GM18505 (cell line): ENCODE results near the gene AP3B2.

Experiments
- ATAC-seq: cut with Tn5 transposase; IDR thresholded peaks from one replicate; pipeline ENCODE4 v1.9.1; 2021; ENCODE audit not compliant: unreplicated experiment
- POLR2A ChIP-seq: IDR thresholded peaks from 4 replicates; pipeline ENCODE4 v1.6.1; 2011; ENCODE audit warnings: borderline replicate concordance; ENCODE audit not compliant: insufficient read depth, insufficient read length; ENCODE audit errors: extremely low read depth

The AP3B2 gene, protein sequence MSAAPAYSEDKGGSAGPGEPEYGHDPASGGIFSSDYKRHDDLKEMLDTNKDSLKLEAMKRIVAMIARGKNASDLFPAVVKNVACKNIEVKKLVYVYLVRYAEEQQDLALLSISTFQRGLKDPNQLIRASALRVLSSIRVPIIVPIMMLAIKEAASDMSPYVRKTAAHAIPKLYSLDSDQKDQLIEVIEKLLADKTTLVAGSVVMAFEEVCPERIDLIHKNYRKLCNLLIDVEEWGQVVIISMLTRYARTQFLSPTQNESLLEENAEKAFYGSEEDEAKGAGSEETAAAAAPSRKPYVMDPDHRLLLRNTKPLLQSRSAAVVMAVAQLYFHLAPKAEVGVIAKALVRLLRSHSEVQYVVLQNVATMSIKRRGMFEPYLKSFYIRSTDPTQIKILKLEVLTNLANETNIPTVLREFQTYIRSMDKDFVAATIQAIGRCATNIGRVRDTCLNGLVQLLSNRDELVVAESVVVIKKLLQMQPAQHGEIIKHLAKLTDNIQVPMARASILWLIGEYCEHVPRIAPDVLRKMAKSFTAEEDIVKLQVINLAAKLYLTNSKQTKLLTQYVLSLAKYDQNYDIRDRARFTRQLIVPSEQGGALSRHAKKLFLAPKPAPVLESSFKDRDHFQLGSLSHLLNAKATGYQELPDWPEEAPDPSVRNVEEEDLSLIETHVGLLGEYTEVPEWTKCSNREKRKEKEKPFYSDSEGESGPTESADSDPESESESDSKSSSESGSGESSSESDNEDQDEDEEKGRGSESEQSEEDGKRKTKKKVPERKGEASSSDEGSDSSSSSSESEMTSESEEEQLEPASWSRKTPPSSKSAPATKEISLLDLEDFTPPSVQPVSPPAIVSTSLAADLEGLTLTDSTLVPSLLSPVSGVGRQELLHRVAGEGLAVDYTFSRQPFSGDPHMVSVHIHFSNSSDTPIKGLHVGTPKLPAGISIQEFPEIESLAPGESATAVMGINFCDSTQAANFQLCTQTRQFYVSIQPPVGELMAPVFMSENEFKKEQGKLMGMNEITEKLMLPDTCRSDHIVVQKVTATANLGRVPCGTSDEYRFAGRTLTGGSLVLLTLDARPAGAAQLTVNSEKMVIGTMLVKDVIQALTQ

DNA sequence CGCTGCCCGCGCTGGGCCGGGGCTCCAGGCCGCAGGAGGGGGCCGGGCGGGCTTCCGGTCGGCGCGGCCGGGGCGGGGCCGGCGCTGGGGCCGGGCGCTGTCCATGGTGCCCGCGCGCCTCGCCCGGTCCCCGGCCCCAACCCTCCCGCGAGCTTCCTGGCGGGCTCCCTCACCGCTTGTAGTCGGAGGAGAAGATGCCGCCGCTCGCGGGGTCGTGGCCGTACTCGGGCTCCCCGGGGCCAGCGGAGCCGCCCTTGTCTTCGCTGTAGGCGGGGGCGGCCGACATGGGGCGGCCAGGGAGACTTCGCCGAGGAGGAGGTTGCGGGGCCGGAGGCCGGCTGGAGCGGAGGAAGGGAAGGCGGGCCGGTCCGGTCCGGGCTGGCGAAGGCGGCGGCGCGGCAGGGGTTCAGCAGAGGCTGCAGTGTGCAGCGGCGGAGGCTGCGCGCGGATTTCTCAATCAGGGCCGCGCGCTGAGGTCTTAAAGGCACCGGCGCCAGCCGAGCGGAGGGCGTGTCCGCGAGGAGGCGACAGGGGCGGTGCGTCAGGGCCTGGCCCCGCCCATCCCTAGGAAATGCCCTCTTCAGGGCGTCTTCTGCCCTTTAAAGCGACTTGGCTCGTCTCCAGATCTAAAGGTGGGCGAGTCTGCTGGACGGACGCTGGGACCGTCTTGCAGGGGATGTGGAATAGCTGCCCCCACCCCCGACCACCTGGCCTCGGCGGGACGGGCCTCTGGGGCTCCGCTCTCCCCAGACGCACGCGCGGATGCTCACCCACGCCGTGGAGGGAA, at the start of gene AP3B2:
TSS of gene AP3B2 (minus strand) at position 455 of the 787 bp plus-strand sequence. CDS start at position 286, 169 bp downstream.
- peak; percentile 86 for ATAC-seq
- TF ChIP-seq POLR2A = no peak

DNA sequence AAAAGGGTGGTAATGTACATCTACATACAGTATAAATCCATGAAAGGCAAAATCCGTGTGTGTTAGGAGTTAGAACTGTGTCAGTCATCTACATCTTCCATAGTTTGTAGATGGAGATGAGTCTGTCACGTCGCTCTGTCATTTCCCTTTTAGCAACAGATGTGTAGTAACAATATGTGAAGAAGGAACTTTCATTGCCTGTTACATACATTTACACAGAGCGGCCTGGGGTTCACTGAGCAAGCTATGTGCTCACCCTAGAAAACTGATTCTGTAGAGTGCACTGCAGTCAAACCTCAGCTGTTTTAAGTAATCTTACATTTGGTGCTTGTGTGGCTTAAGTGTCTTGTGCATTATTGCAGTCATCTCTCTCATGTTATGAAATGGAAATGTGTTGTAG, 41.6 kb upstream of the AP3B2 start:
- no peak for TF ChIP-seq POLR2A
- no peak for ATAC-seq

DNA sequence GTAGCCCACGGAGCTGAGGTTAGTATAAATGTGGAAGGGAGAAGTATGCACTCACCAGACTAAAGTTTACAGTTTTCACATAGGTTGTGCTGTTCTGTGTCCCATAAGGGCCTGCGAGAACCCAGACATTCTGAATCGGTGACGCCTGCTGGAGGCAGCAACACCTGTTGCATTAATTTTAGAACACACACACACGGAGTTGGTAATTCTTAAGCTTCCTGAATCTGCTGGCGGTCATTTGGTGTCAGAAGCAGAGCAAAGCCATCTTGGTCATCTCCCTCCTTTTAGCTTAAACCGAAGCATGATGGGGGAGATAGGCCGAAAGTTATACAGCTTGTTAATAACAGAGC, 41.1 kb upstream of the AP3B2 start:
- peak; percentile 10 for ATAC-seq

DNA sequence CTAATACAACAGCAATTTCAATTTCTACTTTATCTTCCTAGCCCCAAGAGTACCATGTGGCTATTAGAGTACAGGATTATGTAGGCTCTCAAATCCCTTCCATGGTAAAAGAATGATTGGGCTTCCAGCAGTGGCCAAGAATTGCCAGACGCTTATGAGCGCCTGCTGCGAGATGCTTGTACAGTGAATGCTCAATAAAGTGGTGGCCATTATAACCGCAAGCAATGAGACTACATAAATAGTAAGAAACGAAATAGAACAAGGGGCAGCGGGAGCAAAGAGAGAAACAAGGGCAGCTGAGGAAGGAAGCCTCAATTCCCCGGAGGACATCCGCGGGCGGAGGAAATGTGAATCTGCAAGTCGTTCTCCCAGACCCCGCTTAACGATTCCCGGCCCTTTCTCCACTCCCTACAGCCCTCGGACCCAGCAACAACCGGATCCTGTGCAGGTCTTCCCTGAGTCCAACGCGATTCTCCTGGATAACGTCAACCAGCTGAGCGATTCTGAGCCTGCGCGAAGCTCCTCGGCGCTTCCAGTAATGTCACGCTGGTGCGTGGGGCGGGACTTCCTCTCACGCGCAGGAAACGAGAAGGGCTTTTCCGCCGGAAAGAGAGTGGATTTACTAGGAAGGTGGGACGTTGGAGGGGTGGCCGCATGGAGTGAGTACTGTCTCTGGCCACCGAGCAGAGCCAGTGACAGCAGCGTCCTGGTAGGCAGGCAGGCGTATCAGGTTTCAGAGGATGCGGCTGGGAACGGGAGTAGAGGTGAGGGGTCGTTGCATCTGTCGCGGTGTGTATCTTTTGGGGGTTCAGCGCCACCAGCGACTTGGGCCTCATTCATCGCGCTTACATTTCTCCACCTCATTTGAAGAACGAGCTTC, 40.5 kb upstream of the AP3B2 start:
- peak; percentile 90 for TF ChIP-seq POLR2A
- ATAC-seq = peak; percentile 88

More for the DNA sequence above, 41.1 kb upstream of the AP3B2 start:
- TF ChIP-seq POLR2A = no peak

DNA sequence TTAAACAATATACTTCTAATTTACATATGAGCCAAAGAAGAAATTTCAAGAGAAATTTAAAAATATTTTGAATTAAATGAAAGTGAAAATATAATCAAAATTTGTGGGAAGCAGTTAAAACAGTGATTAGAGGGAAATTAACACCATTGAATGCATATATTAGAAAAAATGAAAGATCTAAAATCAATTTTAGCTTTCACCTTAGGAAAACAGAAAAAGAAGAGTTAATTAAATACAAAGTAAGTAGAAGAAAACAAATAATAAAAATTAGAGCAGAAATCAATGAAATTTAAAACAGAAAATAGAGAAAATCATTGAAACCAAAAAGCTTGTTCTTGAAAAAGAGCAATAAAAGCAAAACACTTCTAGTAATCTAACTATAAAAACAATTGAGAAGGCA, 38.6 kb upstream of the AP3B2 start:
- no peak for TF ChIP-seq POLR2A
- no peak for ATAC-seq

DNA sequence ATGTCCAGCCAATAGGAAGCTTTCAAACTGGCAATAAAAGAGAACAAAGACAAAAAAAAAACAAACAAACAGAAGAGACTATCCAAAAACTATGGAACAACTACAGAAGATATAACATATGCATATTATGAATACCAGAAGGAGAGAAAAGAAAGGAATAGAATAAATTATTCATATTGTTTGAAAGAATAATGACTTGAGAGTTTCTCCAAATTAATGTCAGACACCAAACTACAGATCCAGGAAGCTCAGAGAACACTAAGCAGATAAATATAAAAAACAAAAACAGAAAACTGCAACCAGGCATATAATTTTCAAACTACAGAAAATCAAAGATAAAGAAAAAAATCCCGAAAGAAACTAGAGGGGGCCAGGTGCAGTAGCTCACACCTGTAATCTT, 34.1 kb upstream of the AP3B2 start:
- TF ChIP-seq POLR2A = no peak
- ATAC-seq = no peak

DNA sequence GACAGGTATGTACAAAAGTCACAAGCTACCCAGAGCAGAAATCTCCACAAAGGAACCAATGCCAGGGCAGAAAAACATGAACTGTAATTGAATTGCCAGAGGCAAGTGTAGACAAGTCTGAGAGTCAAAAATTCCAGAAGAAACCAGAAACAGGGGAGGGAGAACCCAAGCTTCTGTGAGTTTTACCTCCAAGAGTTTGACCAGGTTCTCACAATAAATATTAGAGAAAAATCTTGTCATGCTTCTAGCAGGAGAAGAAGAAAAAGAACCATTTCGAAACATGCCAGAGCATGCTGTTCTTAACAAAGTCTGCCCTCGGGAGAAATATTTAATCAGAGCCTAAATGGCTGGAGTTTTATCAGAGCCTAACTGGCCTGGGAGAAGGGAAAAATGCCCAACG, 32.5 kb upstream of the AP3B2 start:
- TF ChIP-seq POLR2A = no peak
- ATAC-seq = no peak

DNA sequence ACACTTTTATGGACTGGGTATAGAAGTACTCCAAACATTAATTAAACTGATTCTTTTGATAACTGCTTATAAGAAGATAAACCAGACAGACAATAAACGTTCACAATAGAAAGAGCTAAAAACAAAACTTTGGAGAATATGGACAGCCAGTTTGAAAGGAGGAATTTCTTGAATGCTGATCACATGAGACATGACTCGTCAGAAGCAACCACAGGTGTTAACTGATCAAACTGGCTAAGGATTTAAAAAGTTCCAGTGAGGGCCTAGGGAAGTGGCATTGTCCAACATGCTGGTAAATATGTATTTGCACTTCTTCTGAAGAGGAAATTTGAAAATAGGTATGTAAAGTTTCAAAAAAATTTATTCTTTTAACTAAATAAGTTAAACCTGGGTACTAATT, 29.4 kb upstream of the AP3B2 start:
- TF ChIP-seq POLR2A = no peak
- ATAC-seq = no peak

DNA sequence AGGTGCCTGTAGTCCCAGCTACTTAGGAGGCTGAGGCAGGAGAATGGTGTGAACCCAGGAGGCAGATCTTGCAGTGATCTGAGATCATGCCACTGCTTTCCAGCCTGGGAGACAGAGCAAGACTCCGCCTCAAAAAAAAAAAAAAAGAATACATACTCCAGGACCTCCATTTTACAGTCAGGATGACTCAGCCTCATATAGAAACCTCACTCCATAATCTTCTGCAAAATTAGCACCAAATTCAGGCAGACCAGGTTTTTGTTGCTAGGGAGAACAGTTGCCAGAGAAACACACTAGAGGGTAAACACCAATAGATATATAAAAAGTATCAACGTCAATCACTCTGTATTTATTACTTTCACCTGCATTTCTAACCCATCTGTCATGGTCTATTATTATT, 28.3 kb upstream of the AP3B2 start:
- ATAC-seq = no peak

DNA sequence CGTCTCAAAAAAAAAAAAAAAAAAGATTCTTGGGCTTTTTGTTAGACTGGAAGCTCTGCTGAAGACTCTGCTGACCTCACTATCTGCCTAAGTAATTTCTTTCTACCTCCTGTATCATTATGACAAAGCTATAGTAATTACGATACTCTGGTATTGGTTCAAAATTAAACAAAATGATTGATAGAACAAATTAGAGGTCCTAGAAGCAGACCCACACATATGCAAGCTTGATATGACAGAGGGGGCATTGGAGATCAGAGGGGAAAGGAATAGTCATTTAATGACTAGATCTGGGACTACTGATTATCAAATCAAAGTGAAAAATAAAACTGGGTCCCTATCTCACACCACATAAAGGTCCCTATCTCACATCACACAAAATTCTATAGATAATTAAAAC, 21.9 kb upstream of the AP3B2 start:
- ATAC-seq = no peak
- TF ChIP-seq POLR2A = no peak

More for the DNA sequence above, 28.3 kb upstream of the AP3B2 start:
- no peak for TF ChIP-seq POLR2A

DNA sequence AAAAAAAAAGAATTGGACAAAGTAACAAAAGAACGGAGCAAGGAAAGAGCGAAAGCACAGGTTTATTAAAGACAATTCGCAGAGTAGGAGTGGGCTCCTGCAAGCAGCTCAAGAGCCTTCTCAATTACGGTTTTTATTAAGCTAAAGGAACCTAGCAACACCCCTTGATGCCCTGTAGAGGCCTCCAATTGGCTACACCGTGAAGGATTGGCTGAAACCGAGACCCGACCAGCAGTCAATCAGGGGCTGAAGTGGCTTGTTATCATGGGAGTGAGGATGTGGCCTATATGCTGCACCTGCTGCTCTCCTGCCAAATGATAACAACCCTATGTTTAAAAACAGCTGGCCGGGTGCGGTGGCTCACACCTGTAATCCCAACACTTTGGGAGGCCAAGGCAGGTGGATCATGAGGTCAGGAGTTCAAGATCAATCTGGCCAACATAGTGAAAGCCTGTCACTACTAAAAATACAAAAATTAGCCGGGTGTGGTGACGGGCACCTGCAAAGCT, 20.4 kb upstream of the AP3B2 start:
- TF ChIP-seq POLR2A = no peak

DNA sequence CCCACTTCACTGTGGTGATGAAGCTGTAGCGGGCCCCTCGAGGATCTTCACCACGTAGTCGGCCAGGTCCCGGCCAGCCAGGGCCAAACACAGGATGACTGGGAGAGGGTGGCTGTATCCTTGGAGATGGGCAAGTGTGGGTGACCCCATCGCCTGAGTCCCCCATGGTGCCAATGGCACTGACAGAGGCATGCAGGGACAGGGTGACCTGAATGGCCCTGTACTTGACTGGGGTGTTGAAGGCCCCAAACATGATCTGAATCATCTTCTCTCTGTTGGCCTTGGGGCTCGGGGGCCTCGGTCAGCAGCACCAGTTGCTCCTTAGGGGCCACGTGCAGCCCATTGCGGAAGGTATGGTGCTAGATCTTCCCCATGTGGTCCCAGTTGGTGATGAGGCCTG, 17.1 kb upstream of the AP3B2 start:
- no peak for ATAC-seq
- no peak for TF ChIP-seq POLR2A

More for the DNA sequence above, 20.4 kb upstream of the AP3B2 start:
- ATAC-seq = no peak
